GM21390 (cell line): Measurements from ENCODE around the gene ZYG11A.

ENCODE experiments used
- ATAC-seq: cut with Tn5 transposase; IDR thresholded peaks from one replicate; pipeline ENCODE4 v1.9.1; 2021; ENCODE audit not compliant: unreplicated experiment

Gene ZYG11A

DNA sequence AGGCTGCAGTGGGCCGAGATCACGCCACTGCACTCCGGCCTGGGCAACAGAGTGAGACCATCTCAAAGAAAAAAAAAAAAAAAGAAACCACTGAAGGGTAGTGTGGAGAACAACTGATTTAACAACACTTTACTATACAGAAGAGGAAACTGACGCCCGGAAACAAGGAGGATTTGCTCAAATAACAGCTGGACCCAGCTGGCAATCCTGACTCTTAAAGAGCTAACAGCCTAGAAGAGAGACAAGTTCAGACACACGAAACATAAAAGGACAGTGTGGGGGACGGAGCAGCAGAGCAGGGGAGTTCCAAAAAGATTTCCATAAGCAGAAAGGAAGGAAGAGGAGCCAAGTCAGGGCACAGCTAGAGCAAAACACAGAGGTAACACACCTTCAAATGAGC, 74.6 kb downstream of the ZYG11A start:
- no peak for ATAC-seq

DNA sequence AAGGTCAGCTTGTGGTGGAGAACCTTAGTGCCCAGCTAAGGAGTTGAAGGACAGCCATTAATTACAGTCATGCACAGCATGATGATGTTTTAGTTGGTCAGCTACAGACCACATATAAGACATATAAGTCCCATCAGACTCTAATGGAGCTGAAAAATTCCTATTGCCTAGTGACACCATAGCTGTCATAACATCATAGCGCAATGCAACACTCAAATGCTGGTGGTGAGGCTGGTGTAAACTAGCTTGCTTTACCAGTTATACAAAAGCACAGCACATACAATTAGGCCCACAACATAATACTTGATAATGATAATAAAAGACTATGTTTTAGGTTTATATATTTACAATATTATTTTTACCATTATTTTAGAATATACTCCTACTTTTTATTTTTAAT, 75.0 kb downstream of the ZYG11A start:
- ATAC-seq: no peak

DNA sequence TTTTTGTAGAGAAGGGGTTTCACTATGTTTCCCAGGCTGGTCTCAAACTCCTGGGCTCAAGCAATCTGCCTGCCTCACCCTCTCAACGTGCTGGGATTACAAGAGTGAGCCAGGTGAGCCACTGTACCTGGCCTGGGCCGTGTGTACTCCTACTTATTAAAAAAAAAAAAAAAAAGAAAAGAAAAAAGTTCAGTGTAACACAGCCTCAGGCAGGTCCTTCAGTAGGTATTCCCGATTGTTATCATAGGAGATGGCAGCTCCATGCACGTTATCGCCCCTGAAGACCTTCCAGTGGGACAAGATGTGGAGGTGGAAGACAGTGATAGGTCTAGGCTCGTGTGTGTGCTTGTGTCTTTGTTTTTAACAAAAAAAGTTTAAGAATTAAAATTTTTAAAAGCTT, 75.6 kb downstream of the ZYG11A start:
- ATAC-seq: no peak

DNA sequence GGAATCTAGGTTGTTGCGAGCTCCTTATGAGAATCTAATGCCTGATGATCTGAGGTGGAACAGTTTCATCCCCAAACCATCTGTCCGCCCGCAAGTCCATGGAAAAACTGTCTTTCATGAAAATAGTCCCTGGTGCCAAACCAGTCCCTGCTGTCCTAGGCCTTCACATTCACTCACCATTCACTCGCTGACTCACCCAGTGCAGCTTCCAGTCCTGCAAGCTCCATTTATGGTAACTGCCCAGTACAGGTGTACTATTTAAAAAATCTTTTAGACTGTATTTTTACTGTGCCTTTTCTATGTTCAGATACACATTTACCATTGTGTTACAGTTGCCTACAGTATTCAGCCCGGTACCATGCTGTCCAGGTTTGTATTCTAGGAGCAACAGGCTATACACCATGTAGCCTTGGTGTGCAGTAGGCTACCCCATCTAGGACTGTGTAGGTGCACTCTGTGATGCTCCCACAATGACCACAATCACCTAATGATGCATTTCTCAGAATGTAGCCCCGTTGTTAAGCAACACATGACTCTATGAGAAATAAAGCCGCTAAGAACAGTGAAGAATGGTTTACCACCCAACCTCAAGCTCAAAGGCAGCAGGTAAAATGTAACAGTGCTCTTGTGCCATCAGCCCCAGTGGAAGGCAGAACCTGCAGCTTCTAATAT, 76.6 kb downstream of the ZYG11A start:
- ATAC-seq: no peak

DNA sequence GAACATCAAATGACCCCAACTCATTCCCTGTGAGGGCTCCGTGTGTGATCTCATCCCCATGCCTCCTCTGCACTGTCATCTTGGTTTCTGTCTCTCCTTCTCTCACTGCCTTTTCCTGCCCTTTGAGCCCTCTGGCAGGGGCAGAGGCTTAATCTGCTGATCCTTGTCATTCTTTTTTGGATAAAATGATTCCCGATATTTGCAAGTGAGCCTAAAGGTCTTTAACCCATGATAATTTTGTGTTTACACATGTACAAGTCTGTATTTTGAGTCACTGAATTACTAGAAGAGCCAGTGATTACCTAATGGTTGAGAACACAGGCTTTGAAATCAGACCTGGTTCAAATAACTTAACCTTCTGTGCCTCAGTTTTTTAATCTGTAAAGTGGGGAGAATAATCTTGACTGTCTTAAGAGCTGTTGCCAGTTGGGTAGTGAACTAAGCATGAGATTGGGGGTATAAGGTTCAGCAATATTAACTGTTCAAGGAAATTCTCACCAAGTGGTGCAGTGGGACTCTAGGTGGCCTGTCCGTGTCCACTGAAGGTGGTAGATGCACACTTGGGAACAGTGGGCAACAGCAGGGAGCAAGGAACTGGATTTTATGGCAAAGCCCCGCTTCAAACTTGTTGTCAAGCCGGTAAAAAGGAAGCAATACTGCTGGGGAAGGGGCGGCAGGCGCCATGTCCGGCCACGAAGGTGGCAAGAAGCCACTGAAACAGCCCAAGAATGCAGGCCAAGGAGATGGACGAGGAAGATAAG, 77.3 kb downstream of the ZYG11A start:
- no peak for ATAC-seq

DNA sequence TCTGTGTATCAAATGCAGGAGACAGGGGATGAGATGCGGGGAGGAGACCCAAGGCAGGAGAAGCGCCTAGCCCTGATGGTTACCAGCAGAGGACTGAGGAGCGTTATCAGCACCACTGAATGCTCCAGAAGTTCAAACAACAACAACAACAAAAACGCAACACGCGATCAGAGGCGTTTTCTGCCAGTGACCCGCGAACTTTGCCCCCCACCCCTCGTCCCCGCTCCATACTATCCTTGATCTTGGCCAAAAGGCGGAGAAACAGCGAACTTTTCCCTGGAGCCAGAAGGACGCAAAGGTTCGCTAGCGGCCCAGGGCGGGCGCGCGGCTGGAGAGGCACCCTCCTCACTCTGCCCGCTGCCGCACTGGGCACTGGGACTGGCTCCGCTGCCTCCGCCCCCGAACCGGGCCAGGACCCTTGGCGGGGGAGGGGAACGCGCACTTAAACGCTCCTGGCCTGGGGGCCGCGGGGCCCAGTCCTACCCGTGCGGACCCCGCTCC, 78.3 kb downstream of the ZYG11A start:
- ATAC-seq: no peak

DNA sequence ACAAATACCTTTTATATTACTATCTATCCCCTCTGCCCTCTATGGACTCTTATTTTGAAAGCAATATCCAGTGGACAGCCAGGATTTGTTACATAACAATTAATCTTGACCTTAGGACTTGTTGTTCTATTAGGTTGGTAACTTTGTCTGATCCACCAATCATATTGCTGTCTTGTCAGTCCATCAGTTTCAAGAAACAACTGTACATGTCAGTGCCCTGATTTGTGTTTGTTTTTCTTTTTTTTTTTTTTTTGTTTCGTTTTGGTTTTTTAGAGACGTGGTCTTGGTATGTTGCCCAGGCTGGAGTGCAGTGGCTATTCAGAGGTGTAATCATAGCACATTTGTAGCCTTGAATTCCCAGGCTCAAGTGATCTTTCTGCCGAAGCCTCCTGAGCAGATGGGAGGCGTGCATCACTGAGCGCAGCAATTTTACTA, 83.0 kb downstream of the ZYG11A start:
- ATAC-seq: no peak

DNA sequence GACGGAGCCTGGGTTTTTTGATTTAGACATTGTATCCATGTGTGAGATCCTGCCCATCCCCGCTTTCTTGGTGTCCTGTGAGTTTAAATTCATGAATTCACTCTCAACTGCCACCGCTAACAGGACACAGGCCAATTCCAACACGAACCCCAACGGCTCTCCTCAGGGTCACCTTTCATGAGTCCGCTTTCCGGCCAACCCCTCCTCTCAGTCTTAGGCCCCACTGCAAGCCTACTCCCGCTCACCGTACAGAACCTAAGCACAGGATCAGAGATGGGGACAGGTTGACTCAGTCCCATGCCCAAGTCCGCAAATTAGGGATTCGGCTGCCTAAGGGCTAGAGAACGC, 84.3 kb downstream of the ZYG11A start:
- ATAC-seq: no peak

DNA sequence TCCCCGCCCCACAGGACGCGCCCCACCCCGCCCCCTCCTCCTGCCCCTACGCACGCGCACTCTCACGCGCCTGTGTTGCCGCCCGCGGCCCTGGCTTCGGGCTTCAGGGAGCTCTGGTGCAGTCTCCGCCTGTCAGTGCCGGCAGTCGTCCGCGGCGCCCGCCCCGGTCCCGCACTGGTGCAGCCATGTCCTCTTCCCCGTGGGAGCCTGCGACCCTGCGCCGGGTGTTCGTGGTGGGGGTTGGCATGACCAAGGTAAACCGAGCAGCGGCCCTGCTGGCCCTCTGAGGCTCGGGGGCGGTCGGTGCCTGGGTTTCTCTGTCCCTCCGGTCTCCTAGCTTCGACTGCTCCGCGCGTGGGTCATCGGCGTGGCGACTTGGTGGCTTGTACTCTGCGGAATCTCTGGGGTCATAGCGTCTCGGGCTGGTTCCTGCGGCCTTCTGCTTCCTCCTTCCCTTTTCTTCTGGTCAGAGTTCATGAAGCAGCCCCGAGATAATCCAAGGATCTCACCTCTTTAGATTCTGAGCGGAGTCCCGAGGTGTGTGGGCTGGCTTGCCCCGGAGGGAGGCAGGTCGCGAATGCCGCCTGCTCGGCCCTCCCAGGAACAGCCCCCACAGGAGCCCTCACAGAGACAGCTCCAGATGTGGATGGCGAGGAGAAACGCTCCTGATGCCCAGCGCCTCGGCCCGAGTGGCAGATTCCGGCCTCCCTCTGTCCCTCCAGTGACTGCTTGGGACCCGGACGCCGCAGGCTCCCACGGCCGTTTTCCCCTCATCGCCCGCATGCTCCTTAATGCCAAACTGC, 84.9 kb downstream of the ZYG11A start, which contains the start of gene SCP2:
Gene SCP2, plus strand, starts transcription at position 65 of the 803 bp plus-strand sequence. Its CDS starts 121 bp downstream, at position 186.
- no peak for ATAC-seq

DNA sequence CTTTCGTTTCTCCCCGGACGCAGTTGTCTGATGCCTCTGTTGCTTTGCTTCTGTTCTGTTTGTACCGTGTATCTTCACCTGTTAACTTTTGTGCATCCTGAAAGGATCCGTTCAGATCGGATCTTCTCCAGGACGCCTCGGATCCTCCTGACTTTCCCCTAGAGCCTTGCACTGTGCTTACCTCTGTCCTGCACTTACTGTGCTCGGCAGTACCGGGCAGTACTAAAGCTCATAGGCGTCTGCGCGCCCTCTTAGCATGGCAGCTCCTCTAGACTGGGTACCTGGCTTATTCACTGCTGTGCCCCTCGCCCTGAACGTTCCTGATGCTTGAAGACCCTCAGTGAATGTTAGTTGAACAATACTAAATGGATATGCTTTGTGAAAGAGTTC, 85.5 kb downstream of the ZYG11A start:
- no peak for ATAC-seq

DNA sequence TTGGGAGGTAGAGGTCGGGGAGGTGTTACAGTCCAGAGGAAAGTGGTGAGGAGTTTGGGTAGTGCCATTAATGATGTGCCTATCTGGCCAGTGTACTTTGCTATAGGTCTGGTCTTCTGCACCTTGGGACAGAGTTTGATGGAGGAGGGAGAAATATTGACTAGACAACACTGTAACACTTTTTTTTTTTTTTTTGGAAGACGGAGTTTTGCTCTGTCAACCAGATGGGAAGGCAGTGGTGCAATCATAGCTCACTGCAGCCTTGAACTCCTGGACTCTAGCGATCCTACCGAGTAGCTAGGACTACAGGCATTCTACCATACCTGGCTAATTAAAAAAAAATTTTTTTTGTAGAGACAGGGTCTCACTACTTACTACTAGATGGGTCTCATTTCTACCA, 86.5 kb downstream of the ZYG11A start:
- no peak for ATAC-seq

DNA sequence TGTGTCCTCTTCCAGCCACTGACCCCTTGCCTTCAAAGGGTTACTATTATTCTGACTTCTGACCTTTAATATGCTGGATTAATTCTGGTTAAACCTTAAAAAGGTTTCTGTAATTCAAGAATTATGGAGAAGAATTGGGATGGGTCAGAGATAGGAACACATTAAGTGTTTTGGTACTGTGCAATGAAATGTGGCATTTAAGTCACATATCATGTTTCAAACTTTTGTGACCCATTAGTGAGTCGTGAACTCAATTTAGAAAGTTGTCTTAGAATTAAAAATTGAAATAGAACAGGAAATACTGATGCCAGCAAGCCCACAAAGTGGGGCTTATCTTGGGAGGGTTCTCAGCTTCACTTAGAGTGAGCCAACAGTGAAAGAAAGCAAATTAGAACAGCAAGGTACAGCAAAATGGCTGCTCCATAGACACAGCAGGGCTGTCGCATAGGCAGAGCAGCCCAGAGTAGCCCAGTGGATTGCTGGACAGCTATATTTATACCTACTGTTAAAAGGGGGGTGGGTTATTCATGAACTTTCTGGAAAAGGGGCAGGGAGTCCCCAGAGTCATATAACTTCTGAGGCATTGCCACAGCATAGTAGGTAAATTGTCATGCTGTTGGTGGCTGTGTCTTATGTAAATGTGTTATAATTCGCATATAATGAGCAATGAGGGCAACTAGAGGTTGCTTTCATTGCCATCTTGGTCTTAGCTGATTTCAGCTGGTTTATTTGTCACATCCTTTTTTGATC, 95.0 kb downstream of the ZYG11A start:
- ATAC-seq: no peak

DNA sequence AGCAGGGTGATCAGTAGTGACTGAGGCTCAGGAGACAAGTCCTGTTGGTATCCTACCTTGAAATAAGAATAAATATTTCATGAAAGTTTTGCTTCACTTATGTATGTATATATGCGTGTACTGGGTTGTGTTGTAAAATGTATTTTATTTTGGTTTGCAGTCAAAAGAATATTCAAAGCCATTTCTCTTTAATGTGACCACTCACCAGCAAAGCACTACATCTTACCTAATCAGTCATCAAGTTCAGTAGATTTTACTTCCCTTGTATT, 95.6 kb downstream of the ZYG11A start:
- no peak for ATAC-seq

DNA sequence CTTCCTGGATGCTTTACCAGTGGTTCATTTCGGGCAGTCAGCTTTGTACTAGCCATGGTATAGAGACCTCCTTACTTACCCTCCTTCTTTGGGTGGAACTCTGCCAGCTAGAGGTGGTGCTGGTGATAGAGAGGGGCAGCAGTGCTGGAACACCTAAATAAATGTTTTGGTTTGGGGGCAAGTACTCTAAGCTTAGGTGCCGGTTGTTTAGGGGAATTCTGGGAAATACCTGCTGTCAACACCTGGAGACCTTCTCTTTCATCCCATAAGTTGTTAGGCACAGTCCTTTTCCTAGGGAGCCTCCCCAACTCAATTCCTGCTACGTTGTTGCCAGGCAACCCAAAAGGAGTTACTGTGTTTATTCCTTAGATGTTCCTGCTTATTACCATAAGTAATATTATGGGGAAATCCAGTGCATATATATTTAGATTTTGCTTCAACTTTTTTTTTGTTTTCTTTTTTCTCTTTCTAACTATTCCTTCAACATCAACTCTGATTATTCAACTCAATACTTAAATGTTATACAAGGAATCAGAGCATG, 101.4 kb downstream of the ZYG11A start:
- no peak for ATAC-seq

DNA sequence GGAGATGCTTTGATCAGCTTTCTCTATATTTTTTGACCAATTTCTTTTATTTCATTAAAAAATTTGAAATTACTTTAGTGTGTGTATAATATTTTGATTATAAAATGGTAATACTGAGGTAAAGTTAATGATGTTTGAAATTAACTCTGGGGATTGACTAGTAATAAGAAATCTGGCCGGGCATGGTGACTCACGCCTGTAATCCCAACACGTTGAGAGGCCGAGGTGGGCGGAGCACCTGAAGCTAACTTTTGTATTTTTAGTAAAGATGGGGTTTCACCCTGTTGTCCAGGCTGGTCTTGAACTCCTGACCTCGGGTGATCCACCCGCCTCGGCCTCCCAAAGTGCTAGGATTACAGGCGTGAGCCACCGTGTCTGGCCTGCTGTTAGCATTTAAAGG, 102.0 kb downstream of the ZYG11A start:
- no peak for ATAC-seq
